Activated CD4-positive, alpha-beta T cell treated with anti-CD3 and anti-CD28 coated beads, Interleukin-2, Interleukin-6, amounts not matched to agents 100 ng/mL and 50 ng/mL, durations not matched to agents 16 hours and 8 hours (primary cell): ENCODE results near the gene BCL2.
A peak's percentile ranks its signal among the peaks of the same experiment; 100 is the strongest.

Source experiments
- DNase-seq: peaks from one replicate; pipeline ENCODE4 v3.0.0-alpha.2; 2020

Gene BCL2

DNA sequence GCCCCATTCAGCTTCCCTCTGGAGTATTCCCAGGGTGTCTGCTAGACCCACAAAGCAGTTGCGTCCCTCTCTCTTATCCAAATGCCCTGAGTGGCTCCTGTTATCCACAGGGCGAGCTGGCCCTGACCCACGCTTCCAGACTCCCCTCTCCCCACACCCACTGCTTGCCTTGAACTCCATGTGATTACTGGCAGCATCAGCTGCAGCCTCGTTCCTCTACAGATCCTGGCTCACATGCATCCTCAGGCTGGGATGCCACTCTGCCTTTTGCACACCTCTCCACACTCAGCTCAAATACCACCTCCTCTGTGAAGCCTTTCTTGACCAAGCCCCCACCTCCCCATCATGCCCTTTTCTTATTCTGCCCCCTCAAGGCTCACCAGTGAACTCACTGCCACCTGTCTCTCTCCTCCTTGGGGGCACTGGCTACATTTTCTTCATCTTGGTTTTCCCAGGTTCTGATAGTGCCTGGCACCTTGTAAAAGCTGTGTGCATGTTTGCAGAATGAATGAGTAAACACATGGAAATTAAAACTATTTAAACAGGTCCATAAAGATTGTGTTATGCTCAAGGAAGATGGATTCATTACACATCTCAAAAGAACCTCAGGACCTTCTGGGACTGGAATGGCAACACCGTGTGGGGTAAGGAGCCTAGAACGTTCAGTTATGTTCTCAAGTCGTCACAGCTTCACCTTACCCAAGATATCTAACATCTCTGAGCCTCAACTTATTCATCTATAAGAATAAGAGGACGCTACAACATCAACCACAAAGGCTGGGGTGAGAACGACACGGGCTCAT lies 165.0 kb downstream of the BCL2 start:
- DNase-seq = no peak

DNA sequence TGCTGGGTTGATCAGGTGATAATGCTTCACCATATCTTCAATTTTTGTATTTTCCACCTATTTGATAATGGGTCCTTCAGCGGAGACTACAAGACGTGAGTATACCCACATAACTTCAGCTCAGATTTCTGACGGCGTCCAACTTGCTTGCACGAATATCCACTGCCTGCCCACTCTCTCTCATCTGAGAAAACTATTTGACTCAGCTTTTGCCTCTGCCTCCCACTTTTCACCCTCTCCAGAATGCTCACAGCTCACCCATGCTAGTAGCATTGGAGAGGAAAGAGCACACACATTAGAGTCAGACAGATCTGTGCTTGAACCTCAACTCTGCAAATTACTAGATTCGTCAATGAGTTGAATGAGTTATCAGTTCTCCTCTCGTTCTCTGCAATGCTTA lies 166.8 kb downstream of the BCL2 start:
- peak; percentile 80 for DNase-seq

- no peak for DNase-seq
These were observed 167.5 kb downstream of the BCL2 start for GRCh38 chr18:63152096-63152495.

DNA sequence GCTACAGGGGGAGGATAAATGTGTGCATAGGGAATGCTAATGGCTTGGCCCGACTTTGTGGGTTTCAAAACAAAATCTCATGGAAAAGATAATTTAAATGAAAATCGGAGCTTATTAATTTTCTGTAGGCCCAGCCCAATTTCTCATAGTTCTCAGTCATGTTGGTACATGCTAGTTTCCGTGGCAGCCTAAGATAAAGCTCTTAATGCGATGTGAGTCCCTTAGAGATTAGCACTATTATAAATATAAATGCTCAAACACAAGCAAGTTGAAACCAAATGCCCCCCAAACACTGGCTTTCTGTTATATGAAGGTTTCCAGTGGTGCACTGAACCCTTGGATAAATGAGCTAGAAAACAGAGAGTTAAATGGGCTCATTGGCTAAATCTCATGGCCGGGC lies 168.0 kb downstream of the BCL2 start:
- no peak for DNase-seq

- DNase-seq = peak; percentile 49
These were observed 168.6 kb downstream of the BCL2 start for GRCh38 chr18:63150942-63151421.

DNA sequence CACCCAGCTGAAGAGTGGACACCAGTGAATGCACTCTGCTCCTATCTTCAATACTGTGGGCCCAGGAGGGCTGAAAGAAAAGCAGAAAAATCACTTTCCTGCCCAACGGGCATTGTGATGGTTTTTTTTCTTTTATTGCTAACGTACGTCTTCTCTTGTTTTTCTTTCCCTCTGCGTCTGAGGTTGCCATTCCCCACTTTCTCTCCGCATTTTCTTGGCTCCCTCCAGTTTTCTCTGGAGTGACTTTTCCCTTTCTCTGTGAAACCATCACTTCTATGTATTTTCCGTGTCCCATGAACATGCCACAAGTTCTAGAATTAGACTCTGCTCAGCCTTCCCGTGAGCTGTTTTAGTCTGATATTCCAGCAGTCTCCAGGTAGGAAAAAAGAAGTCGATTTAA lies 169.2 kb downstream of the BCL2 start:
- no peak for DNase-seq

- DNase-seq = no peak
These were observed 170.3 kb downstream of the BCL2 start for GRCh38 chr18:63149302-63149587.

GRCh38 chr18:63148449-63149301 lies 170.9 kb downstream of the BCL2 start:
- no peak for DNase-seq

- no peak for DNase-seq
These were observed 171.6 kb downstream of the BCL2 start for GRCh38 chr18:63147973-63148372.

- no peak for DNase-seq
These were observed 172.7 kb downstream of the BCL2 start for GRCh38 chr18:63146828-63147409.

DNA sequence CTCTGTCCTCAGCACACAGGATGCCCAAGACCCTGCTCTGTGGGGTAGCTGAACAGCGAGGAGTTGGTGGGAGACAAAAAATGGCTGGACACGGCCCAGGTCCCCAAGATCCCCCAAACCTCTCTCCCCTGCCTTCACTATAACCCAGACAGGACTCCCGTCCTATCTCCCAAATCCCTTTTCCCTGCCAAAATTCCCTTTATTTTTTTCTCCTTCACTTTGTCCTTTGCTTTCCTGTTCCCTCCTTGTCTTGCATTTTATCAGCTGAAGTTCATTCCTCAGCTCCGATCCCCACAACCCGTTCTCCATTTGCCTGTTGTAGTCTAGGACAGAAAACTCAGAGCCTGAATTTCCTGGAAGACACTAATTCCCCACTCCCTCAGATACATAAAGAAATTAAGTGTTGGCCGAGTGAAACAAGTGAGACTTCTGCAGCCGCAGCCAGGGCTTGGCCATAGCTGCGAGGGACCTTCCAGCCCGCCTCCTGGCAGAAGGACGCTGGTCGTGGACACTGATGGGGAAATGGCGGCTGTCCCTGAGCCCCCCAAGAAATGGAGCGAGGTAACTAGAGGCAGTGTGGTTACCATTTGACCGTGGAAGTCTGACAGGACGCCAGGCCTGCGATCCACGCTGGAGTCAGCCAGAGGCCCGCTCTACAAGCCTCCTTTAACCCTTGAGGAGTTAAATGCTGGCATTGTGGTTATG lies 173.6 kb downstream of the BCL2 start:
- no peak for DNase-seq

DNA sequence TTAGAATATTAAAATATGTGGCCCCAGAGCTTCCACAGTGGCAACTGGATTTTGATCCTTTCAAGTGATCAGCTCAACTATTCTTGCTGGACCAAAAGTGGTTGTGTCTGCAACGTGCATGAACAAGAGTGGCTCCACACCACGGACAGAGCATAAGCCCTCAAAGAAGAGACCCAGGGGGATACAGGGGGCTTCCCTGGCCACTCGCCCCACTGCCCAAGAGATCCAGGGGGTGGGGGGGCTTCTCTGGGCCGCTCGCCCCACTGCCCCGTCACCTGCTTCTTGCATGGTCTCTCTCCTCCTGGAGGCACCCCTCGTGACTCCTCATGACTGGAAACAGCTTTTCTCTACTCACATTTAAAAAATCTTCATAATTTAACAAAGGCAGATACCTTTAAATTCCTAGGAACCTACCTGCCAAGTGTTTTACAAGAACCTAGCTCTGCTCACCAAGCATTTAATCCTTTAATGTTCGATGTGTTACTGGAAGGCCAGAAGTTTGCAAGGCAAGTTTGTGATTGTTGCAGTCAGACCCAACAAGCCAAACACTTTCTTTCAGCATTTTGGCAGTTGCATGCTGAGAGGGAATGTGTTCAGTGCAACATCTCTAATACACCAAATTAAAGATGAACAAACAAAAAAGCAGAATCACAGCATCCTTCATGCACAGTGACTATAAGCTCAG lies 174.3 kb downstream of the BCL2 start:
- no peak for DNase-seq

- no peak for DNase-seq
These were observed 174.8 kb downstream of the BCL2 start for GRCh38 chr18:63144748-63145147.

DNA sequence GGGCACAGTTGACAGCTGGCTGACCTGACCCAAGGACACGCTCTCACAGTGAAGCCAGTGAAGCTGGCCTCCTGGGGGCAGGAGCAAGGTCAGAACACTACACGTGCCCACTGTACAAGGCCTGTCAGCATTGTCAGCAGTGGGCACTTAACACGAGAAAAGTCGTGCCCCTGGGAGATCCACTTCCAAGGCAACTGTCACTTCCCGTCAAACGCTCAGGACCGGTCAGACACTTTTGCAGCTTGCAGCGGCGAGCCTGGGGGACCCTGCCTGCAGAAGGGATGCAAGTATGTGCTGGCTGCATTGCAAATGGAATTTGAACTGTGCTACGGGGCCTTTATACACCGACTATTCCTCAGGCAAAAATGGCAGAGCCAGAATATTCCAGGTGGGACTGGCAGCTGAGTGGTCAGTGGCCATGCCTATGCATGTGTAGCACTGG lies 176.2 kb downstream of the BCL2 start:
- no peak for DNase-seq

DNA sequence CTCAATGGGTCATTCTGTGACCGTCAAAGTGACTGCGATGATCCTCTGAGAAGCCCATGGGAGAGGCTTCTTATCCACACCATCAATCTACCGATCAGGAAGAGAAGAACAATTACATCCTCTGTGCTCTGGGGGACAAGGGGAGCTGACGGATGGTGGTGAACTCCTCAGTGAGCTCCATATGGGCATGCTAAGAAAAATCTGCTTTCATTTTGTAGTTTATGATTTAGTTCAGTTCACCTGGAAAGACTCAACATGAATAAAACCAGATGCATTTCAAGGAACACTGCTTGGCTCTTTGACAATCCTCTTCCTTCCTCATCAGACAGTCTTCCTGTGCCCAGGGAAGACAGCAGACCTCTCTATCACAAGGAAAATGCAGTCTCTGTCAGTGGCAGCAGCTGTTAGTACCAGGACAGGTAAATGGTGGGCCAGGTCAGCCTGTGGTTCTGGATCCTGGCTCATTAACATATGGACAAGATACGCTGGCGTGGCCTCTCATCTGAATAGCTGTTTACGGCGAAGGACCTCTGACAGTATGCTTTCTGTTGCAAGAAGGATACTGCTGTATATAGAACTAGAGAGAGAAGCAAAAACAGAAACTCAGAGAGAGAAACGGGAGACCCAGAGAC lies 176.9 kb downstream of the BCL2 start:
- DNase-seq = no peak

GRCh38 chr18:63141778-63142176 lies 177.8 kb downstream of the BCL2 start:
- DNase-seq = no peak

DNA sequence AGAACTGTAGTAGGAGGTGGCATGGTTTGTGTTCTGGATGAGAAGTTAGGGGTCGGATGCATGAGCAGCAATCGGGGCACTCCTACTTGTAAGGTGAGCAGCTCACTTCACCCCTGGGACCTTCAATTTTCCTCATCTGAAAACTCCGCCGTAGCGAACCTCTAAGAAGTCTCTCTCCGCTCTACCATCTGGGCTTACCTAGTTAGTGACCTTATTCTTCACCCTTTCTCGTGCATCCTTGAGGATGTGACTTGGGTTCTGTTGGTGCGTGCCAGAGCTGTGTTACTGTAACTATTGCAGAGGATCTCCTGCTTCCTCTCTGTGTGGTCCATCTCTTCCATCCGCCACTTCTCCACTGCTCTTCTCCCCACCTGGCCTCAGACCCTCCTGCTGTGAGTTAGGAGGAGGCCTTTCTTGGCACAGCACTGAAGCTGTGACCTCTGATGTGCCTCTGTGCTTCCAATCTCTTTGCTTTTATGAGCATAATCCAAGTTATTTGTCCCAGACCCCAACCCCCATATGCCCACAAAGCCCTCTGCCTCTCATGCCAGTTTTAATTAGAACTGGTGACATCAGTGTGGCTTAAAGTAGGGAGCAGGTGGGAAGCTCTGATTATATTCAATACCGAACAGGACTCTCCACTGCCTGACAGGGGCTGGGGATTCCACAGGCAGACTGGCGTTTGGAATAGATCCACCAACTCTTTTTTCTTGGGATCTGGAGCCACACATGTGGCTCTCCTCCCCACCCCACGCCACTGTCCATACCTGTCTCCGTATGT lies 178.4 kb downstream of the BCL2 start:
- no peak for DNase-seq

DNA sequence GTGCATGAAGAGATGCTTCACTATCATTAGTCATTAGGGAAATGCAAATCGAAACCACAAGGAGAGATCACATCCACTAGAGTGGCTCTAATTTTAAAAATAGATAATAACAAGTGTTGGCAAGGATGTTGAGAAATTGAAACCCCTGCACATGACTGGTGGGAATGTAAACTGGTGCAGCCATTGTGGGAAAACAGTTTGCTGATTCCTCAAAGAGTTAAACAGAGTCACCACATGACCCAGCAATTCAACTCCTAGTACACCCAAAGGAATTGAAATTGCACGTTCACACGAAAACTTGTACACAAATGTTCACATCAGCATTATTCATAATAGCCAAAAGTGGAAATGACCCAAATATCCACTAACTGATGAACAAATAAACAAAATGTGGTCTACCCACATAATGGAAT lies 179.5 kb downstream of the BCL2 start:
- no peak for DNase-seq

DNA sequence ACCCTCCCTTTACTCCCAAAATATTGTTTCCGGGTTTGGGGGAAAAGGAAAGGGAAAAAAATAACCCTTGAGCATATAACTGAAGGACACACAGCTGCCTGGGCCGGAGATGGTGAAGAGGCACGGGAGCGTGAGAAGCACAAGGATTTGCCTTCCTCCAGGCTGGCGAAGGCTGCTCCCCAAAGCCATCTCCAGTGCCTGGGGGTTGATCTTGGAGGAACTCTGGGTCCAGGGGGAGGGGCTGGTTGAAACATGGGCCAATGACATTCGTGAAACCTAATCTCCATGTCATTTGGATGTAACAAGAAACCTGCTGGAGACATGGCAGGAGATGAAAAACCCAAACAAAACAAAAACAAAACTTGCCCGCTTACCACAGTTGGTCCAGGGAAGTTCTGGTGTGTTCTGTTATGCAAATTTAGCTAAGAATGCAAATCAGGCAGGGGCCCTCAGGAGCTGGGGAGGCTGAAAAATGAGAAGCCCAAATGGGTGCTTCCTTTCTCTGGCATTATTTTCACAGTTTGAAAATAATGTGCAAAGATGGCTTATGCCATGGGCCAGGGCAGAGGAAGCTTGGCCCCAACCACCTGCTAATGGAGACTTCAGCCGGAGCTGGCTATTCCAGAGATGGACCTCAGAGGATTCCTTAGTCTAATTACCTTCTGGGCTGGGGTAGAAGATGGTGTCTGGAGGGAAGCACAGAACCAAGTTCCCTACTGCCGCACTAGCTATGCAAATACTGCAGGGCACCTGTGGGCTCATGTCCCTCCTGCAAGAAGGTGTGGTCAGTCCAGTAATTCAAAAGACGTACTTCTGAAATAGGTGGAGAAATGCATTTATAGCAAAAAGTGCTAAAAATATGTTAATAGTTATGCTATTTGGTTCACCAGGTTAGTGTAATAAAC lies 180.9 kb downstream of the BCL2 start:
- DNase-seq = peak; percentile 41

GRCh38 chr18:63137999-63138435 lies 181.6 kb downstream of the BCL2 start:
- peak; percentile 71 for DNase-seq
